ENCODE data around the gene HAPSTR1. TPM values are rescaled to one million over a fixed set of nuclear protein-coding genes. Genes with fewer than 3 reads are reported as not detected.

The HAPSTR1 gene
- polyA plus RNA-seq, 1 donor (not counting 4 experiments of a cell fraction or from before 2014, with no cell fraction given), result 46.5 TPM

DNA sequence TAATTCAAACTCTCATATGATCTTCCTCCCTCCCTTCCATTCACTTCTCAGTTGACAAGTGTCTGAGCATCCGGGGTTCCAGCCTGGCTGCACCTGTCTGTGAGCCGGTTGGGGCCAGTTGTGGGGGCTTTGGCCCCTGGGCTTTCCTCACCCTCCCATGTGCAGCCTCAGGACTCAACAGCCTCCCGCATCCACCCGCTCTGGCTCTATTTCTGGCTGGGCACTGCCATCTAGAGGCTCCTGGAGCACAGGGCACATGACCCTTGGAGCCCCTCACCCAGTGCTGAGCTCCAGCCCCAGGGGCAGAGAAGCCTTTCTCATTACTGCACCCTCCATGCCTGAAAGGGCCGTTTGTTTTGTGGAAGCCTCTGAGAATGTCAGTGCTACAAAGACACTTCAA lies 43.3 kb downstream of the HAPSTR1 start:
- FAIRE-seq (no peak), DNase-seq (ENCODE audit: low read depth, low spot score) (no peak)

DNA sequence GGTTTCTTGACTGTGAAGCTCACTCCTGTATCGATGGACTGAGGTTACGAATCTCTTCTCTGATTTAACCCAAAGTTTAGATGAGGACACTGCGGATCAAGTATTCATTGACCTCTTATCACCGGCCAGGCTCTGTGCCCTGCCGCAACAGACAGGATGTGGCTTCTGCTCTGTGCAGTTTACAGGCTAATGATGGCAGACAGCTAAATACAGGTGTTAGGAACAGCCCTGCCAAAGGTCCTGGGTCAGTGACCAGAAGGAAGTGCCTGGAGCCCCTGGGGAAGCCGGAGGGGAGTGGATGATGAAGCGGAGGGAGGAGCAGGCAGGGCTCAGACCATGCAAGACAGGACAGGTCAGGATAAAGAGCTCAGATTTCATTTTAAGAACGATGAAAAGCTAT lies 44.4 kb downstream of the HAPSTR1 start:
- H3K27me3 ChIP-seq (ENCODE audit: control insufficient read depth, extremely low read depth, insufficient read depth, low read length), result peaks cover 4% of the 10 kb centered on the region
- DNase-seq (ENCODE audit: low read depth, low spot score) (no peak), FAIRE-seq (no peak)
- H3K4me1 ChIP-seq (ENCODE audit: control insufficient read depth, extremely low read depth, insufficient read depth, low read length), result no peaks in the 10 kb centered on the region
- H3K79me2 ChIP-seq (ENCODE audit: control insufficient read depth, insufficient read depth, low read length), result no peaks in the 10 kb centered on the region
- H3K4me2 ChIP-seq (ENCODE audit: control insufficient read depth, extremely low read depth, insufficient read depth, low read depth, low read length), result no peak overlapping the region
- H3K27ac ChIP-seq (ENCODE audit: control insufficient read depth, insufficient read depth, low read length), result no peak overlapping the region
- H3K9me3 ChIP-seq (ENCODE audit: control insufficient read depth, low read depth, low read length), result no peaks in the 10 kb centered on the region
- H3K36me3 ChIP-seq (ENCODE audit: control insufficient read depth in 2 of 2, extremely low read depth in 1 of 2, insufficient read depth in 2 of 2, low read length in 2 of 2), result no peaks in the 10 kb centered on the region
- no peak overlapping the region for H2AFZ ChIP-seq (ENCODE audit: control insufficient read depth, low read length)
- no peak overlapping the region for H3K9ac ChIP-seq (ENCODE audit: control insufficient read depth, extremely low read depth, insufficient read depth, low read length)
- dilution Hi-C loops (cut with MboI; ENCODE audit: extremely low pct_ligation_motif_present, low sequenced_read_pairs), result no loop called here
- no peak overlapping the region for H3K4me3 ChIP-seq (ENCODE audit: control insufficient read depth in 2 of 3, extremely low read depth in 1 of 3, insufficient read depth in 2 of 3, low read depth in 1 of 3, low read length in 3 of 3)
- H3K9me1 ChIP-seq (ENCODE audit: control insufficient read depth, extremely low read depth, insufficient read depth, low read length), result no peaks in the 10 kb centered on the region
- H4K20me1 ChIP-seq (ENCODE audit: control insufficient read depth, extremely low read depth, insufficient read depth, low read length), result no peaks in the 10 kb centered on the region
- no peak for TF ChIP-seq EZH2 (IDR thresholded peaks at IDR 0.05; ENCODE audit: low read length)
- TF ChIP-seq, protein P1, sequence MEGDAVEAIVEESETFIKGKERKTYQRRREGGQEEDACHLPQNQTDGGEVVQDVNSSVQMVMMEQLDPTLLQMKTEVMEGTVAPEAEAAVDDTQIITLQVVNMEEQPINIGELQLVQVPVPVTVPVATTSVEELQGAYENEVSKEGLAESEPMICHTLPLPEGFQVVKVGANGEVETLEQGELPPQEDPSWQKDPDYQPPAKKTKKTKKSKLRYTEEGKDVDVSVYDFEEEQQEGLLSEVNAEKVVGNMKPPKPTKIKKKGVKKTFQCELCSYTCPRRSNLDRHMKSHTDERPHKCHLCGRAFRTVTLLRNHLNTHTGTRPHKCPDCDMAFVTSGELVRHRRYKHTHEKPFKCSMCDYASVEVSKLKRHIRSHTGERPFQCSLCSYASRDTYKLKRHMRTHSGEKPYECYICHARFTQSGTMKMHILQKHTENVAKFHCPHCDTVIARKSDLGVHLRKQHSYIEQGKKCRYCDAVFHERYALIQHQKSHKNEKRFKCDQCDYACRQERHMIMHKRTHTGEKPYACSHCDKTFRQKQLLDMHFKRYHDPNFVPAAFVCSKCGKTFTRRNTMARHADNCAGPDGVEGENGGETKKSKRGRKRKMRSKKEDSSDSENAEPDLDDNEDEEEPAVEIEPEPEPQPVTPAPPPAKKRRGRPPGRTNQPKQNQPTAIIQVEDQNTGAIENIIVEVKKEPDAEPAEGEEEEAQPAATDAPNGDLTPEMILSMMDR (optimal IDR thresholded peaks at IDR 0.05 in 1 of 3, IDR thresholded peaks at IDR 0.05 in 1 of 3, conservative IDR thresholded peaks at IDR 0.05 in 1 of 3; ENCODE audit: extremely low read depth in 1 of 3, insufficient read depth in 2 of 3, low read length in 3 of 3), result no peak

More for the DNA sequence above, 43.3 kb downstream of the HAPSTR1 start:
- H3K36me3 ChIP-seq (ENCODE audit: control insufficient read depth in 2 of 2, extremely low read depth in 1 of 2, insufficient read depth in 2 of 2, low read length in 2 of 2), result no peaks in the 10 kb centered on the region
- no peaks in the 10 kb centered on the region for H3K4me1 ChIP-seq (ENCODE audit: control insufficient read depth, extremely low read depth, insufficient read depth, low read length)
- no peak overlapping the region for H3K9ac ChIP-seq (ENCODE audit: control insufficient read depth, extremely low read depth, insufficient read depth, low read length)
- no peaks in the 10 kb centered on the region for H3K9me1 ChIP-seq (ENCODE audit: control insufficient read depth, extremely low read depth, insufficient read depth, low read length)
- H3K4me2 ChIP-seq (ENCODE audit: control insufficient read depth, extremely low read depth, insufficient read depth, low read depth, low read length), result no peak overlapping the region
- H4K20me1 ChIP-seq (ENCODE audit: control insufficient read depth, extremely low read depth, insufficient read depth, low read length), result no peaks in the 10 kb centered on the region
- TF ChIP-seq EZH2 (IDR thresholded peaks at IDR 0.05; ENCODE audit: low read length), result no peak
- TF ChIP-seq, protein P1 (optimal IDR thresholded peaks at IDR 0.05 in 1 of 3, IDR thresholded peaks at IDR 0.05 in 1 of 3, conservative IDR thresholded peaks at IDR 0.05 in 1 of 3; ENCODE audit: extremely low read depth in 1 of 3, insufficient read depth in 2 of 3, low read length in 3 of 3), result peak; percentile 61 to 68 (median 66)
- no peak overlapping the region for H3K4me3 ChIP-seq (ENCODE audit: control insufficient read depth in 2 of 3, extremely low read depth in 1 of 3, insufficient read depth in 2 of 3, low read depth in 1 of 3, low read length in 3 of 3)
- H3K27ac ChIP-seq (ENCODE audit: control insufficient read depth, insufficient read depth, low read length), result no peak overlapping the region
- peaks cover 4% of the 10 kb centered on the region for H3K27me3 ChIP-seq (ENCODE audit: control insufficient read depth, extremely low read depth, insufficient read depth, low read length)
- no peak overlapping the region for H2AFZ ChIP-seq (ENCODE audit: control insufficient read depth, low read length)
- H3K79me2 ChIP-seq (ENCODE audit: control insufficient read depth, insufficient read depth, low read length), result no peaks in the 10 kb centered on the region
- dilution Hi-C loops (cut with MboI; ENCODE audit: extremely low pct_ligation_motif_present, low sequenced_read_pairs), result no loop called here
- no peaks in the 10 kb centered on the region for H3K9me3 ChIP-seq (ENCODE audit: control insufficient read depth, low read depth, low read length)
